GM23338 (cell line): ENCODE results near the gene CASTOR1. TPM values are rescaled to one million over a fixed set of nuclear protein-coding genes. Genes with fewer than 3 reads are reported as not detected.

Experiments
- ATAC-seq: fragments of 200-7000 bp; cut with Tn5 transposase; 3 replicates; pipeline ENCODE4 v1.9.1; 2020
- DNase-seq: peaks from one replicate; pipeline ENCODE4 v3.0.0-alpha.2; 2015; ENCODE audit warnings: low spot score
- H2AFZ ChIP-seq: fragments of 200-600 bp; sonication (generic); 2 replicates; pipeline ENCODE4 v1.8.0; 2016; ENCODE audit warnings: antibody characterized with exemption, mild to moderate bottlenecking, moderate library complexity
- H3F3A ChIP-seq: fragments of 200-600 bp; sonication (generic); replicated peaks from 2 replicates; pipeline ENCODE4 v1.8.0; 2017; ENCODE audit warnings: antibody characterized with exemption, mixed run types, low read depth
- H3K27ac ChIP-seq: fragments of 200-600 bp; sonication (generic); 2 replicates; pipeline ENCODE4 v1.6.1; 2016; ENCODE audit warnings: low read depth
- H3K27me3 ChIP-seq: fragments of 200-600 bp; sonication (generic); 2 replicates; pipeline ENCODE4 v1.8.0; 2016; ENCODE audit warnings: mild to moderate bottlenecking, mixed run types, moderate library complexity; ENCODE audit not compliant: insufficient read depth
- H3K36me3 ChIP-seq: fragments of 200-600 bp; sonication (generic); 2 replicates; pipeline ENCODE4 v1.8.0; 2016; ENCODE audit warnings: mild to moderate bottlenecking; ENCODE audit not compliant: insufficient read depth
- H3K4me1 ChIP-seq: fragments of 200-600 bp; sonication (generic); 2 replicates; pipeline ENCODE4 v1.8.0; 2016; ENCODE audit warnings: mild to moderate bottlenecking, moderate library complexity; ENCODE audit not compliant: insufficient read depth
- H3K4me2 ChIP-seq: fragments of 200-600 bp; sonication (generic); 2 replicates; pipeline ENCODE4 v1.7.1; 2017; ENCODE audit warnings: mixed run types
- H3K4me3 ChIP-seq: fragments of 200-600 bp; sonication (generic); 2 replicates; pipeline ENCODE4 v1.6.1; 2016; ENCODE audit warnings: mixed run types
- H3K79me2 ChIP-seq: fragments of 200-600 bp; sonication (generic); replicated peaks from 2 replicates; pipeline ENCODE4 v1.8.0; 2017; ENCODE audit warnings: mild to moderate bottlenecking; ENCODE audit not compliant: insufficient read depth
- H3K9me2 ChIP-seq: fragments of 200-600 bp; sonication (generic); 2 replicates; pipeline ENCODE4 v1.8.0; 2017; ENCODE audit not compliant: insufficient read depth
- H4K20me1 ChIP-seq: fragments of 200-600 bp; sonication (generic); replicated peaks from 2 replicates; pipeline ENCODE4 v1.8.0; 2017; ENCODE audit warnings: mild to moderate bottlenecking; ENCODE audit not compliant: insufficient read depth
- H3K27ac Mint-ChIP-seq: 2 replicates; pipeline ENCODE4 v1.8.0; 2020; ENCODE audit warnings: inconsistent platforms, mild to moderate bottlenecking, moderate library complexity, mixed read lengths
- H3K27me3 Mint-ChIP-seq: 3 replicates; pipeline ENCODE4 v1.8.0; 2022; ENCODE audit warnings: low read depth, mild to moderate bottlenecking, moderate library complexity, mixed read lengths, inconsistent platforms; ENCODE audit not compliant: insufficient read depth, poor library complexity
- H3K36me3 Mint-ChIP-seq: 3 replicates; pipeline ENCODE4 v1.8.0; 2021; ENCODE audit warnings: low read depth, mild to moderate bottlenecking, inconsistent platforms, moderate library complexity, mixed read lengths
- H3K4me1 Mint-ChIP-seq: 3 replicates; pipeline ENCODE4 v1.8.0; 2020; ENCODE audit warnings: mild to moderate bottlenecking, inconsistent platforms, mixed read lengths
- H3K4me3 Mint-ChIP-seq: 3 replicates; pipeline ENCODE4 v1.8.0; 2021; ENCODE audit warnings: moderate library complexity, mild to moderate bottlenecking, inconsistent platforms, mixed read lengths
- H3K9me3 Mint-ChIP-seq: 3 replicates; pipeline ENCODE4 v1.8.0; 2020; ENCODE audit warnings: moderate library complexity, mild to moderate bottlenecking, inconsistent platforms, mixed read lengths
- ETS1 ChIP-seq: IDR thresholded peaks from 2 replicates; pipeline ENCODE4 v1.6.1; 2016; ENCODE audit warnings: antibody characterized with exemption
- EZH2 ChIP-seq: fragments of 200-600 bp; sonication (generic); IDR thresholded peaks from one replicate; pipeline ENCODE4 v1.8.0; 2017; ENCODE audit warnings: antibody characterized with exemption, mild to moderate bottlenecking, low read depth; ENCODE audit not compliant: unreplicated experiment
- JUNB ChIP-seq: IDR thresholded peaks from one replicate; pipeline ENCODE4 v1.6.1; 2016; ENCODE audit warnings: antibody characterized with exemption; ENCODE audit not compliant: unreplicated experiment
- POLR2AphosphoS5 ChIP-seq: IDR thresholded peaks from 2 replicates; pipeline ENCODE4 v1.6.1; 2016; ENCODE audit warnings: antibody characterized with exemption, low read depth
- ZNF462 ChIP-seq: fragments of 250-450 bp; sonication (Bioruptor Pico); IDR thresholded peaks from 2 replicates; pipeline ENCODE4 v1.5.0; 2020; ENCODE audit warnings: mild to moderate bottlenecking, moderate library complexity
- polyA plus RNA-seq: library from polyadenylated mRNA; unstranded; fragments of >200 nt; fragmentation: Nextera tagmentation; extraction: Ambion mirVana; gene quantifications from 2 replicates; pipeline ENCODE4 v1.2.1, GENCODE V29; 2016
- total RNA-seq: library from RNA; depleted of rRNA; stranded (reverse); fragments of >200 nt; shearing (Covaris generic); gene quantifications from 2 replicates; pipeline ENCODE4 v1.2.3, GENCODE V29; 2014

The CASTOR1 gene
- total and polyA plus RNA-seq, 2 experiments from 2014 or later = 11.3 to 23.2 TPM

- ATAC-seq = no peak
- peaks cover 11% of the 10 kb centered on the region for H3F3A ChIP-seq
Observed at GRCh38 chr22:30284666-30285065, 4.6 kb downstream of the CASTOR1 start.

More at GRCh38 chr22:30284666-30285065, 4.6 kb downstream of the CASTOR1 start:
- no peak overlapping the region for H3K4me2 ChIP-seq
- TF ChIP-seq JUNB (no peak), ZNF462 (CRISPR knock-in tag) (no peak), EZH2 (no peak), ETS1 (no peak), POLR2AphosphoS5 (no peak)
- no peaks in the 10 kb centered on the region for H3K79me2 ChIP-seq
- H3K9me2 ChIP-seq = no peaks in the 10 kb centered on the region
- H3K27me3 Mint-ChIP-seq = peaks cover 20% of the 10 kb centered on the region
- H3K4me3 ChIP-seq = no peak overlapping the region
- peaks cover 7% of the 10 kb centered on the region; the same call in 1 of the 2 replicates for H3K27me3 ChIP-seq
- H3K9me3 Mint-ChIP-seq = no peaks in the 10 kb centered on the region
- H4K20me1 ChIP-seq = no peaks in the 10 kb centered on the region; the same call in 1 of the 2 replicates
- no peak overlapping the region for H2AFZ ChIP-seq
- no peak for DNase-seq
- no peak overlapping the region for H3K4me3 Mint-ChIP-seq
- H3K36me3 ChIP-seq = no peaks in the 10 kb centered on the region
- H3K27ac Mint-ChIP-seq = no peak overlapping the region
- H3K36me3 Mint-ChIP-seq = no peaks in the 10 kb centered on the region
- H3K4me1 ChIP-seq = peaks cover 5% of the 10 kb centered on the region; the same call in 1 of the 2 replicates
- no peak overlapping the region for H3K27ac ChIP-seq
- H3K4me1 Mint-ChIP-seq = peaks cover 5% of the 10 kb centered on the region; the same call in 2 of the 3 replicates
